ENCODE data around the gene EFL1. TPM values are rescaled to one million over a fixed set of nuclear protein-coding genes. Genes with fewer than 3 reads are reported as not detected.
"Not testable (repeated sequence)": the region's sequence is repeated elsewhere in the genome, so short reads cannot be mapped to it uniquely, and the experiment has no call there.

Gene EFL1
- total RNA-seq (10 to 100 TPM; 20.5 to 22.6 TPM), polyA plus RNA-seq (10 to 100 TPM; 10.5 to 15.9 (median 13.9) TPM), total RNA-seq (33.0 to 61.2 (median 43.9) reads per million in 6 experiments)

GRCh38 chr15:82262422-82263026 is at the start of gene EFL1, which contains the start of gene SAXO2:
Gene EFL1, minus strand, starts transcription at chr15:82262734. Its CDS starts 956 bp downstream, at chr15:82261778.
Gene SAXO2, plus strand, starts transcription at chr15:82262818. Its CDS starts 62 bp downstream, at chr15:82262880.
- peaks cover 0 to 24% (median 5%) of the 10 kb centered on the region in 3 donors for H3K36me3 Mint-ChIP-seq
- H3K4me1 Mint-ChIP-seq = peaks cover 25 to 55% (median 32%) of the 10 kb centered on the region in 4 donors
- H3K27ac Mint-ChIP-seq = peak within 1 kb of the TSS; percentile 74 to 97 (median 91)
- H3K9me3 Mint-ChIP-seq = no peaks in the 10 kb centered on the region
- ATAC-seq (peak; percentile 94 to 97), DNase-seq (peak; percentile 83 to 96 (median 88))
- H3K4me3 Mint-ChIP-seq = peak within 1 kb of the TSS; percentile 90 to 97 (median 95)
- no peaks in the 10 kb centered on the region for H3K27me3 Mint-ChIP-seq
- POLR2A ChIA-PET = interaction anchor here (1.1 kb wide), 1 partner anchor 36 kb away, joined by 3 read pairs; no protein-coding TSS in a partner anchor

- H3K9me3 Mint-ChIP-seq = peaks cover 0 to 14% (median 4%) of the 10 kb centered on the region in 9 donors
- H3K4me3 Mint-ChIP-seq, POLR2A ChIA-PET: not testable (repeated sequence)
These were observed 48.8 kb upstream of the EFL1 start for GRCh38 chr15:82311321-82311720.

GRCh38 chr15:82309802-82310201 is 47.3 kb upstream of the EFL1 start:
- DNase-seq (no peak), ATAC-seq (no peak)
- Mint-ChIP-seq H3K9me3 (peaks cover 0 to 14% (median 4%) of the 10 kb centered on the region in 9 donors), H3K4me1 (peaks cover 0 to 2% (median under 1%) of the 10 kb centered on the region in 4 donors), H3K27ac (no peak overlapping the region), H3K36me3 (peaks cover 7 to 10% (median 10%) of the 10 kb centered on the region in 3 donors), H3K27me3 (no peaks in the 10 kb centered on the region), H3K4me3 (no peak overlapping the region)
- POLR2A ChIA-PET = interaction anchor here (0.7 kb wide), 1 partner anchor 11 kb away, joined by 5 read pairs; no protein-coding TSS in a partner anchor

More at GRCh38 chr15:82311321-82311720, 48.8 kb upstream of the EFL1 start:
- H3K27me3 Mint-ChIP-seq, H3K27ac Mint-ChIP-seq, H3K4me1 Mint-ChIP-seq, ATAC-seq, DNase-seq: not testable (repeated sequence)
- peaks cover 7 to 10% (median 10%) of the 10 kb centered on the region in 3 donors for H3K36me3 Mint-ChIP-seq

- H3K27ac Mint-ChIP-seq = peak overlapping the region in 1 of 10 donors; percentile 89
These were observed 45.2 kb upstream of the EFL1 start for GRCh38 chr15:82307714-82308081.

GRCh38 chr15:82306791-82307713 is 44.5 kb upstream of the EFL1 start:
- peaks cover 0 to 14% (median 4%) of the 10 kb centered on the region in 9 donors for H3K9me3 Mint-ChIP-seq
- peaks cover 0 to 3% (median 2%) of the 10 kb centered on the region in 4 donors for H3K4me1 Mint-ChIP-seq
- peak overlapping the region in 1 of 10 donors; percentile 89 for H3K27ac Mint-ChIP-seq
- POLR2A ChIA-PET = no interaction called here
- peaks cover 7 to 10% (median 8%) of the 10 kb centered on the region in 3 donors for H3K36me3 Mint-ChIP-seq
- no peaks in the 10 kb centered on the region for H3K27me3 Mint-ChIP-seq
- ATAC-seq = no peak
- no peak overlapping the region for H3K4me3 Mint-ChIP-seq
- no peak for DNase-seq

More at GRCh38 chr15:82307714-82308081, 45.2 kb upstream of the EFL1 start:
- Mint-ChIP-seq H3K9me3 (peaks cover 0 to 14% (median 4%) of the 10 kb centered on the region in 9 donors), H3K4me3 (no peak overlapping the region), H3K4me1 (peaks cover 0 to 3% (median 2%) of the 10 kb centered on the region in 4 donors), H3K27me3 (no peaks in the 10 kb centered on the region), H3K36me3 (peaks cover 7 to 10% (median 8%) of the 10 kb centered on the region in 3 donors)
- ATAC-seq = no peak
- POLR2A ChIA-PET = no interaction called here
- DNase-seq = no peak

GRCh38 chr15:82305621-82306048 is 43.1 kb upstream of the EFL1 start:
- Mint-ChIP-seq H3K27ac (no peak overlapping the region), H3K36me3 (peaks cover 2 to 4% (median 3%) of the 10 kb centered on the region in 3 donors), H3K4me1 (peaks cover 0 to 3% (median 2%) of the 10 kb centered on the region in 4 donors), H3K4me3 (no peak overlapping the region), H3K9me3 (peaks cover 0 to 5% (median 3%) of the 10 kb centered on the region in 9 donors), H3K27me3 (no peaks in the 10 kb centered on the region)
- POLR2A ChIA-PET = no interaction called here
- ATAC-seq (no peak), DNase-seq (no peak)

- Mint-ChIP-seq H3K27me3 (no peaks in the 10 kb centered on the region), H3K4me3 (no peak overlapping the region), H3K27ac (peak overlapping the region in 3 of 10 donors; percentile 37 to 60 (median 56)), H3K4me1 (peaks cover 0 to 3% (median 2%) of the 10 kb centered on the region in 4 donors), H3K9me3 (no peaks in the 10 kb centered on the region), H3K36me3 (no peaks in the 10 kb centered on the region)
- ATAC-seq (no peak), DNase-seq (no peak)
- POLR2A ChIA-PET = no interaction called here
These were observed 42.2 kb upstream of the EFL1 start for GRCh38 chr15:82304778-82305090.

- H3K4me1 Mint-ChIP-seq = peaks cover 0 to 3% (median 2%) of the 10 kb centered on the region in 4 donors
- peak overlapping the region in 1 of 10 donors; percentile 11 for H3K27ac Mint-ChIP-seq
- H3K9me3 Mint-ChIP-seq = no peaks in the 10 kb centered on the region
- no peaks in the 10 kb centered on the region for H3K27me3 Mint-ChIP-seq
- ATAC-seq (no peak), DNase-seq (no peak)
- POLR2A ChIA-PET = no interaction called here
- no peaks in the 10 kb centered on the region for H3K36me3 Mint-ChIP-seq
- H3K4me3 Mint-ChIP-seq = no peak overlapping the region
These were observed 41.6 kb upstream of the EFL1 start for GRCh38 chr15:82303956-82304777.

GRCh38 chr15:82301296-82302016 is 38.9 kb upstream of the EFL1 start:
- Mint-ChIP-seq H3K4me1 (peaks cover 9 to 22% (median 14%) of the 10 kb centered on the region in 4 donors), H3K36me3 (no peaks in the 10 kb centered on the region), H3K27ac (peak overlapping the region in 2 of 10 donors; percentile 26 to 60), H3K4me3 (no peak overlapping the region), H3K9me3 (no peaks in the 10 kb centered on the region), H3K27me3 (no peaks in the 10 kb centered on the region)
- no peak for ATAC-seq
- DNase-seq = no peak
- POLR2A ChIA-PET = no interaction called here

- no peaks in the 10 kb centered on the region for H3K9me3 Mint-ChIP-seq
- POLR2A ChIA-PET = no interaction called here
- H3K27ac Mint-ChIP-seq = peak overlapping the region in 2 of 10 donors; percentile 37 to 47
- H3K4me1 Mint-ChIP-seq = peaks cover 9 to 22% (median 14%) of the 10 kb centered on the region in 4 donors
- no peaks in the 10 kb centered on the region for H3K27me3 Mint-ChIP-seq
- DNase-seq = no peak
- H3K4me3 Mint-ChIP-seq = no peak overlapping the region
- no peak for ATAC-seq
- H3K36me3 Mint-ChIP-seq = no peaks in the 10 kb centered on the region
These were observed 38.3 kb upstream of the EFL1 start for GRCh38 chr15:82300883-82301282.

- H3K4me3 Mint-ChIP-seq, POLR2A ChIA-PET, ATAC-seq, DNase-seq, H3K9me3 Mint-ChIP-seq, H3K36me3 Mint-ChIP-seq, H3K27me3 Mint-ChIP-seq: not testable (repeated sequence)
- Mint-ChIP-seq H3K4me1 (peaks cover 9 to 22% (median 14%) of the 10 kb centered on the region in 4 donors), H3K27ac (peak overlapping the region in 3 of 10 donors; percentile 11 to 66 (median 37))
These were observed 37.8 kb upstream of the EFL1 start for GRCh38 chr15:82300326-82300725.

Data from naive thymus-derived CD8-positive, alpha-beta T cell (primary cell).